Measurements from ENCODE around the gene DDX11.

DNA sequence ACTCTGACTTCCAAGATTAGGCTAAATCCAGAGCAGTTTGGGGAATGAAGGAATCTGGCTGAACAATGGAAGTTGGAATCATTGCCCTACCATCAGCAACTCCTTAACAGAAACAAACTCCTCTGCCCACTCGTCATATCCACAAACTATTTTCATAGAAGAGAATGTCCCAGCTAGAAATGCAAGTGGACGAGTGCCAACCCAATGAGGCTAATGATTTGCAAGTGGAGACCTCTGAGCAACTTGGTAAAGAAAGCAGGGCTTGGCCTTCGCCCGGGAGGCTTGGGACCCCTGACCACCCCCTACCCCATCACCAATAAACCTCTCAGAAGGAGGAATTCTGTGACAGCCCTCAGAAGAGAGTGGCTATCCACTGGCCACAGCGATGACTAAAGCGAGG is 40.0 kb upstream of the DDX11 start:
- TF ChIP-seq, protein P1, sequence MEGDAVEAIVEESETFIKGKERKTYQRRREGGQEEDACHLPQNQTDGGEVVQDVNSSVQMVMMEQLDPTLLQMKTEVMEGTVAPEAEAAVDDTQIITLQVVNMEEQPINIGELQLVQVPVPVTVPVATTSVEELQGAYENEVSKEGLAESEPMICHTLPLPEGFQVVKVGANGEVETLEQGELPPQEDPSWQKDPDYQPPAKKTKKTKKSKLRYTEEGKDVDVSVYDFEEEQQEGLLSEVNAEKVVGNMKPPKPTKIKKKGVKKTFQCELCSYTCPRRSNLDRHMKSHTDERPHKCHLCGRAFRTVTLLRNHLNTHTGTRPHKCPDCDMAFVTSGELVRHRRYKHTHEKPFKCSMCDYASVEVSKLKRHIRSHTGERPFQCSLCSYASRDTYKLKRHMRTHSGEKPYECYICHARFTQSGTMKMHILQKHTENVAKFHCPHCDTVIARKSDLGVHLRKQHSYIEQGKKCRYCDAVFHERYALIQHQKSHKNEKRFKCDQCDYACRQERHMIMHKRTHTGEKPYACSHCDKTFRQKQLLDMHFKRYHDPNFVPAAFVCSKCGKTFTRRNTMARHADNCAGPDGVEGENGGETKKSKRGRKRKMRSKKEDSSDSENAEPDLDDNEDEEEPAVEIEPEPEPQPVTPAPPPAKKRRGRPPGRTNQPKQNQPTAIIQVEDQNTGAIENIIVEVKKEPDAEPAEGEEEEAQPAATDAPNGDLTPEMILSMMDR (IDR thresholded peaks at IDR 0.05), result no peak
- TF ChIP-seq POLR2A (IDR thresholded peaks at IDR 0.05), result no peak
- TF ChIP-seq EP300 (IDR thresholded peaks at IDR 0.05), result no peak
- no peak for TF ChIP-seq POLR2AphosphoS5 (IDR thresholded peaks at IDR 0.05)
